Mucosa of rectum (tissue), 2 donors: ENCODE measurements around the gene AJM1.
A peak's percentile ranks its signal among the peaks of the same experiment; 100 is the strongest.

Source experiments
- H3K27ac ChIP-seq, 2 donors: one replicate each; pipeline ENCODE4 v1.7.0; 2013; ENCODE audit warnings: inconsistent platforms in 2 of 2, low read depth in 2 of 2, low read length in 2 of 2
- H3K27me3 ChIP-seq, 2 donors: one replicate each; pipeline ENCODE4 v1.7.0; 2013; ENCODE audit warnings: low read length in 2 of 2; ENCODE audit not compliant: control insufficient read depth in 2 of 2, insufficient read depth in 2 of 2
- H3K36me3 ChIP-seq, 2 donors: one replicate each; pipeline ENCODE4 v1.7.0; 2013; ENCODE audit warnings: low read length in 2 of 2; ENCODE audit not compliant: control insufficient read depth in 2 of 2, insufficient read depth in 2 of 2
- H3K4me1 ChIP-seq, 2 donors: one replicate each; pipeline ENCODE4 v1.7.0; 2013; ENCODE audit warnings: low read length in 2 of 2, mild to moderate bottlenecking in 1 of 2; ENCODE audit not compliant: control insufficient read depth in 2 of 2, insufficient read depth in 2 of 2
- H3K4me3 ChIP-seq, 2 donors: one replicate each; pipeline ENCODE4 v1.7.0; 2013; ENCODE audit warnings: low read length in 2 of 2
- H3K9ac ChIP-seq, 2 donors: one replicate each; pipeline ENCODE4 v1.7.0; 2013; ENCODE audit warnings: low read length in 2 of 2, low read depth in 1 of 2, mild to moderate bottlenecking in 1 of 2
- H3K9me3 ChIP-seq, 2 donors: one replicate each; pipeline ENCODE4 v1.7.0; 2013; ENCODE audit warnings: low read length in 2 of 2; ENCODE audit not compliant: control insufficient read depth in 2 of 2
- donor health status: healthy.
- donor health status: Normal muscosa, but diverticular disease.

AJM1 gene

DNA sequence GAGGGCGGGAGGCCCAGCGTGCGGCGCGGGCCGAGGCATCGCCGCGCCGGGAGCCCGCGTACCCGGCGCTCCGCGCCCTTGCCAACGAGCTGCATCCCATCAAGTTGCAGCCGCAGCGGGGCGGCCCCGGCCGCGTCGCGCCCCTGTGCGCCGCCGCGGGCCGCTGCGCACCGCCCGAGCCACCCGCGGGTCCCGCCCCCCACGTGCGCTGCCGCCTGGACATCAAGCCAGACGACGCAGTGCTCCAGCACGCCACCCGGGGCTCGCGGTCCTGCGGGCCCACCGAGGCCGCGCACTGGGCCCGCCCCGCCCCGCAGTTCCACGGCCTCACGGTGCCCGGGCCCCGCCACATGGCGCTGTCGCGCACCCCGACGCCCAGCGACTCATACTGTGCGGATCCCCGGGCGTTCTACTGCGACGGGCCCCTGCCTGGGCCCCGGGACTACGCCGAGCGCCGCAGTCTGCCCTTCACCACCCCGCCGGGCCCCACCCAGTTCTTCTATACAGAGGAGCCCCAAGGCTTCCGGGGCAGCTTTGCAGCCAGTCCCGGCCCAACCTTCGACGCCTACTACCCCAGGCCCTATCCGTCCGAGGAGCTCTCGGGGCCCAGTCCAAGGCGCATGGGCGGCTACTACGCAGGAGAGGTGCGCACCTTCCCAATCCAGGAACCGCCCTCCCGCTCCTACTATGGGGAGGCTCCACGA, 2.6 kb downstream of the AJM1 start:
- Histone ChIP-seq H3K36me3 (no peaks in the 10 kb centered on the region), H3K27me3 (peaks cover 0 to 3% of the 10 kb centered on the region in 2 donors), H3K27ac (no peak overlapping the region), H3K9ac (no peak overlapping the region), H3K4me3 (no peak overlapping the region), H3K4me1 (peaks cover 36 to 42% of the 10 kb centered on the region in 2 donors), H3K9me3 (no peaks in the 10 kb centered on the region)

DNA sequence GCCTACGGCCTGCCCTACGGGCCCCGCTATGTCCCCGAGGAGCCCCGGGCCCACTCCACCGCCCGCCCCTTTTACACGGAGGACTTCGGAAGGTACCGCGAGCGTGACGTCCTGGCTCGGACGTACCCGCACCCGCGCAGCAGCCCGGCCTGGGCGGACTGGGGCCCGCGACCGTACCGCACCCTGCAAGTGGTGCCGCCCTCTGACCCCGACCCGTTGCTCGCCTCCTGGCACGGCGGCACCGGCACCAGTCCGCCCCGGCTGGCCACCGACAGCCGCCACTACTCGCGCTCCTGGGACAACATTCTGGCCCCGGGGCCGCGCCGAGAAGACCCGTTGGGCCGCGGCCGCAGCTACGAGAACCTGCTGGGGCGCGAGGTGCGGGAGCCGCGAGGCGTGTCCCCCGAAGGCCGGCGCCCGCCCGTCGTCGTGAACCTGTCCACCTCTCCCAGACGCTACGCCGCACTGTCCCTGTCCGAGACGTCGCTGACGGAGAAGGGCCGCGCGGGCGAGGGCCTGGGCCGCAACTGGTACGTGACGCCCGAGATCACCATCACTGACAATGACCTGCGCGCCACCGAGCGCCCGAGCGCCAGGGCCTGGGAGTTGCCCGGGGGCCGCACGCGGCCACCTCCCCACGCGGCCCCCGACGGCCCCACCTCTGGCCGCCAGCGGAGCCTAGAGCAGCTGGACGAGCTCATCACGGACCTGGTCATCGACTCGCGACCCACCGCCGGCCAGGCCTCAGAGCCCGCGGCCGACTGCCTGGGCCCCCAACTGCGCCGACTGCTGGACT, 3.4 kb downstream of the AJM1 start:
- H3K4me3 ChIP-seq, result no peak overlapping the region
- no peaks in the 10 kb centered on the region for H3K9me3 ChIP-seq
- H3K36me3 ChIP-seq, result peaks cover 2 to 3% of the 10 kb centered on the region in 2 donors
- peaks cover 0 to 3% of the 10 kb centered on the region in 2 donors for H3K27me3 ChIP-seq
- no peak overlapping the region for H3K27ac ChIP-seq
- peaks cover 36 to 41% of the 10 kb centered on the region in 2 donors for H3K4me1 ChIP-seq
- H3K9ac ChIP-seq, result no peak overlapping the region

DNA sequence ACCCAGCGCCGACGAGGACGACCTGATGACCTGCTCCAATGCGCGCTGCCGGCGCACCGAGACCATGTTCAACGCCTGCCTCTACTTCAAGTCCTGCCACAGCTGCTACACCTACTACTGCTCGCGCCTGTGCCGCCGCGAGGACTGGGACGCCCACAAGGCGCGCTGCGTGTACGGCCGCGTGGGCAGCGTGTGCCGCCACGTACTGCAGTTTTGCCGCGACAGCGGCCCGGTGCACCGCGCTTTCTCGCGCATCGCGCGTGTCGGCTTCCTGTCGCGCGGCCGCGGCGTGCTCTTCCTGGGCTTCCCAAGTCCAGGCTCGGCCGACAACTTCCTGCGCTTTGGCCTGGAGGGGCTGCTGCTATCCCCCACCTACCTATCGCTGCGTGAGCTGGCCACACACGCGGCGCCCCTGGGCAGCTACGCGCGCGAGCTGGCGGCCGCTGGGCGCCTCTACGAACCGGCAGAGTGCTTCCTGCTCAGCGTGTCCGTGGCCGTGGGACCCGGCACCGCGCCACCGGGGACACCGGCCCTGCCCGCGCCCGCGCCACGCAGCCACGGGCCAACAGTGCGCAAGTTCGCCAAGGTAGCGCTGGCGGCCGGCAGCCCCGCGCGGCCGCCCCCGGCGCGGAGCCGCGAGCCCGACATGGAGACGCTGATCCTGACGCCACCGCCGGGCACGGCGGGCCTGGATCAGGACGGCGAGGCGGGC, 4.3 kb downstream of the AJM1 start:
- peak overlapping the region; percentile 61 to 94 for H3K27ac ChIP-seq
- peaks cover 30 to 35% of the 10 kb centered on the region in 2 donors for H3K4me1 ChIP-seq
- peak overlapping the region; percentile 23 to 31 for H3K4me3 ChIP-seq
- H3K36me3 ChIP-seq, result peaks cover 4 to 10% of the 10 kb centered on the region in 2 donors
- no peaks in the 10 kb centered on the region for H3K9me3 ChIP-seq
- peaks cover 0 to 3% of the 10 kb centered on the region in 2 donors for H3K27me3 ChIP-seq
- H3K9ac ChIP-seq, result no peak overlapping the region

DNA sequence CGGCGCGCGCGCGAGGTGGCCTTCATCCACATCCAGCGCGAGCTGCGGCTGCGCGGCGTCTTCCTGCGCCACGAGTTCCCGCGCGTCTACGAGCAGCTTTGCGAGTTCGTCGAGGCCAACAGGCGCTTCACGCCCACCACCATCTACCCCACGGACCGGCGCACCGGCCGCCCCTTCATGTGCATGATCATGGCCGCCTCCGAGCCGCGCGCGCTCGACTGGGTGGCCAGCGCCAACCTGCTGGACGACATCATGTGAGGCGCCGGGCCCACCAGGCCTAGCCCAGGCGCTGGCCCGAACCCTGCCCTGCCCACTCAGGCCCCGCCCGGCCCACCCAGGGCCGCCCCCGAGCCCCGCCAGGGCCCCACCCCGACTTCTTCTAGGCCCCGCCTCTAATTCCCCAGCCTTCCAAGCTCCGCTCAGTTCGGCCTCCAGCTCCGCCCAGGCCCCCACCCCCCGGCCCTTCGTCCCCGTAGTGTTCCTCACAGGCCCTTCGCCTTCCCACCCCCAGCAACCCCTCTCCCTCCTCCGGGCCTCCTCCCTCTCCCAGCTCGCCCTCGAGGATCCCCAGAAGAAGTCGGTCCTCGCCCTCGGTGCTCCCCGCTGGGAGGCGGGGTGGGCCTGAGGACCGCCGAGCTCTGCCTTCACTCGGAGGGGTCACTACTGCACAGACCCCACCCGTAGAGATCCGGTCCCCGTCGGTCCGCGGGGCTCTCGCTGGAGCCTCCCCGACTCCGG, 5.0 kb downstream of the AJM1 start:
- Histone ChIP-seq H3K36me3 (peaks cover 4 to 10% of the 10 kb centered on the region in 2 donors), H3K27ac (peak overlapping the region; percentile 94 to 98), H3K27me3 (peaks cover 0 to 3% of the 10 kb centered on the region in 2 donors), H3K4me3 (peak overlapping the region; percentile 90 to 92), H3K9me3 (no peaks in the 10 kb centered on the region), H3K9ac (peak overlapping the region; percentile 56 to 97), H3K4me1 (peaks cover 23 to 28% of the 10 kb centered on the region in 2 donors)

GRCh38 chr9:136847826-136848392, 5.6 kb downstream of the AJM1 start:
- peak overlapping the region; percentile 90 to 92 for H3K4me3 ChIP-seq
- H3K4me1 ChIP-seq, result peaks cover 19 to 28% of the 10 kb centered on the region in 2 donors
- H3K36me3 ChIP-seq, result peaks cover 4 to 10% of the 10 kb centered on the region in 2 donors
- H3K9ac ChIP-seq, result peak overlapping the region; percentile 90 to 97
- H3K27me3 ChIP-seq, result peaks cover 0 to 3% of the 10 kb centered on the region in 2 donors
- H3K27ac ChIP-seq, result peak overlapping the region; percentile 94 to 98
- H3K9me3 ChIP-seq, result no peaks in the 10 kb centered on the region

DNA sequence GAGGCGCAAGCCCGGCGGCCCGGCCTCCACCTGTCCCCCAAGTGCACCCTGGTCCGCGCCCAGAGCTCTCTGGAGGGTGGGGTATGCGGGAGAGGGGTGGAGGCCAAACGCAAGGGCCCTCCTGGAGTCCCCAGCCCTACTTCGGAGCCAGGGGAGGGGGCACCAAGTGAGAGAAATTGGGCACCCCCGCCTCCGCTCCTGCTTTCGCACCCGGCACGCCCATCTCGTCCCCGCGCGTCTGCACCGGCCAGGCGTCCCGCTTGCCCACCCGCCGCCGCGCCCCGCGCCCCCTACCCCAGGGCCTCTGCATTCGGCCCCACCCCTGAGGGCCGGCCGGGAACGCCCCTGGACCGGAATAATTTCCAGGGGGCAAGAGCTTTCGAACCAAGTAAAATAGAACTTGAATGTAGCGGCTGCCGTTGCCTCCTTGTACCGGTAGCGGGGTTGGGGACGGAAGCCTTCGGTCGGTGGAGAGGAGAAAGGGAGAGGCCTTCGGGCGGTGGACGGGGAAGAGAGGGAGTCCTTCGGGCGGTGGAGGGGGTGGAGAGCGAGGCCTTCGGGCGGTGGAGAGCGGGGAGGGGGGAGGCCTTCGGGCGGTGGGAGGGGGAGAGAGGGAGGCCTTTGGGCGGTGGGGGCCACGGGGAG, 6.2 kb downstream of the AJM1 start:
- peaks cover 13 to 22% of the 10 kb centered on the region in 2 donors for H3K4me1 ChIP-seq
- H3K27ac ChIP-seq, result peak overlapping the region; percentile 94 to 98
- peak overlapping the region; percentile 90 to 97 for H3K9ac ChIP-seq
- peaks cover 4 to 10% of the 10 kb centered on the region in 2 donors for H3K36me3 ChIP-seq
- peak overlapping the region; percentile 90 to 92 for H3K4me3 ChIP-seq
- no peaks in the 10 kb centered on the region for H3K9me3 ChIP-seq
- H3K27me3 ChIP-seq, result peaks cover 0 to 3% of the 10 kb centered on the region in 2 donors

DNA sequence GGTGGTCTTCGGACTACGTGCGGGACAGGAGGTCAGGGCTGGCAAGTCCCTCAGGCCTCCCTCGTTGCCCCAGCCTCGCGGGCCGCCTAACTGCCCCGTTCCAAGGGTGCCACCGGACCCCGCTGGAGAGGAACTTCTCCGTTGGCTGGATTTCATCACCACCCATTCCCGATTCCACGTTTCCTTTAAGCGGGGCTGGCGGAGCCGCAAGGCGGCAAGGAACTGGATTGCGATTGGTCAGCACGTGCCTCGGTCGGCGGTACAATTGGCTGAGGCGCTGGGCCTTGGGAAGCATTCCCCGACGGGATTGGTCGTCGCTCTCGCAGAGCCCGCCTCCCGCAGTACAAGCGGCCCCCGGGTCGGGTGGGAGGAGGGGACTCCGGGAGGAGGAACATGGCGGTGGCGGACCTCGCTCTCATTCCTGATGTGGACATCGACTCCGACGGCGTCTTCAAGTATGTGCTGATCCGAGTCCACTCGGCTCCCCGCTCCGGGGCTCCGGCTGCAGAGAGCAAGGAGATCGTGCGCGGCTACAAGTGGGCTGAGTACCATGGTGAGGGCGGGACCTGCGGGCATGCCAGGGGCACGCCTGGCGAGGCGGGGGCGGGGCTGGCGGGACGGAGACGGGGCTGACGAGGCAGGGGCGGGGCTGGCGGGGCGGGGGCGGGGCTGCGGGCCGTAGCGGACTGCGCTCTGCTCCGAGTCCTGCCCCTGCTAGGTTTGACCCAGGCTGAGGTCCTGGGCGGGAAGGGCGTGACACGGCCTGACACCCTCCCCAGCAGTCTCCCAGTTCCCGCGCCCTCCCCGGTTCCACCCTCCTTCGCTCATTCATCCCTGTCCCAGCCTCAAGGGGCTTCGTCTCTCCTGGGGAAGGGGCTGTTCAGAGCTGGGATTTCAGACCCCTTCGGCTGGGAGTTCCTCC, 7.0 kb downstream of the AJM1 start, which contains the start of gene PHPT1:
Gene PHPT1 (plus strand): TSS at position 372 of the 922 bp plus-strand sequence. CDS start 22 bp downstream, at position 394.
- Histone ChIP-seq H3K9me3 (no peaks in the 10 kb centered on the region), H3K36me3 (peaks cover 4 to 10% of the 10 kb centered on the region in 2 donors), H3K4me1 (peaks cover 14 to 22% of the 10 kb centered on the region in 2 donors)

More for the DNA sequence above, 7.0 kb downstream of the AJM1 start, which contains the start of gene PHPT1:
- peak within 1 kb of the TSS; percentile 90 to 97 for H3K9ac ChIP-seq
- peaks cover 0 to 3% of the 10 kb centered on the region in 2 donors for H3K27me3 ChIP-seq
- peak within 1 kb of the TSS; percentile 94 to 98 for H3K27ac ChIP-seq
- H3K4me3 ChIP-seq, result peak within 1 kb of the TSS; percentile 90 to 92
